GM18858 (cell line): ENCODE results near the gene TSSK3.

ENCODE experiments used
- ATAC-seq: cut with Tn5 transposase; IDR thresholded peaks from one replicate; pipeline ENCODE4 v1.9.1; 2021; ENCODE audit not compliant: unreplicated experiment

TSSK3 gene

GRCh38 chr1:32362474-32363313 is at the start of gene TSSK3, which contains the start of gene FAM229A:
TSSK3 (plus strand) TSS chr1:32362539; CDS start chr1:32362702, 163 bp downstream.
FAM229A (minus strand) TSS chr1:32362485; CDS start chr1:32362091, 394 bp downstream.
- no peak for ATAC-seq

- no peak for ATAC-seq
Observed at GRCh38 chr1:32316903-32317277, 45.4 kb upstream of the TSSK3 start.

GRCh38 chr1:32318127-32318869 is 44.0 kb upstream of the TSSK3 start:
- no peak for ATAC-seq

- ATAC-seq, result no peak
Observed at GRCh38 chr1:32321712-32322291, 40.5 kb upstream of the TSSK3 start.

GRCh38 chr1:32327204-32327603 is 35.1 kb upstream of the TSSK3 start:
- ATAC-seq, result no peak

GRCh38 chr1:32329931-32330466 is 32.3 kb upstream of the TSSK3 start:
- no peak for ATAC-seq

- ATAC-seq, result no peak
Observed at GRCh38 chr1:32330558-32331151, 31.7 kb upstream of the TSSK3 start.

GRCh38 chr1:32331549-32331948 is 30.8 kb upstream of the TSSK3 start:
- ATAC-seq, result no peak

GRCh38 chr1:32332290-32333079 is 29.9 kb upstream of the TSSK3 start:
- no peak for ATAC-seq

- no peak for ATAC-seq
Observed at GRCh38 chr1:32333251-32333963, 28.9 kb upstream of the TSSK3 start.

- no peak for ATAC-seq
Observed at GRCh38 chr1:32334274-32334861, 28.0 kb upstream of the TSSK3 start.

GRCh38 chr1:32334864-32335534 is 27.3 kb upstream of the TSSK3 start:
- no peak for ATAC-seq

- ATAC-seq, result no peak
Observed at GRCh38 chr1:32335535-32335789, 26.9 kb upstream of the TSSK3 start.

GRCh38 chr1:32335790-32336590 is 26.3 kb upstream of the TSSK3 start, which contains the start of gene MARCKSL1:
MARCKSL1 (minus strand) TSS chr1:32336233; CDS start chr1:32336033, 200 bp downstream.
- no peak for ATAC-seq

GRCh38 chr1:32336591-32336932 is 25.8 kb upstream of the TSSK3 start:
- ATAC-seq, result no peak

GRCh38 chr1:32336963-32337675 is 25.2 kb upstream of the TSSK3 start:
- no peak for ATAC-seq

GRCh38 chr1:32337855-32338636 is 24.3 kb upstream of the TSSK3 start:
- no peak for ATAC-seq
